ENCODE measurements around the gene USP6NL. TPM values are rescaled to one million over a fixed set of nuclear protein-coding genes. Genes with fewer than 3 reads are reported as not detected.

USP6NL gene
- total RNA-seq, result 10 to 100 TPM; 13.2 to 24.6 (median 19.4) TPM

- TF ChIP-seq CTCF (IDR thresholded peaks at IDR 0.05; ENCODE audit: low read depth), result no peak
These were observed at the start of gene USP6NL for GRCh38 chr10:11611248-11612020. TSS of gene USP6NL (minus strand) at chr10:11611650. CDS start at chr10:11597634, 14,016 bp downstream.

GRCh38 chr10:11658801-11659368 lies 47.4 kb upstream of the USP6NL start:
- TF ChIP-seq CTCF (IDR thresholded peaks at IDR 0.05; ENCODE audit: low read depth), result no peak

DNA sequence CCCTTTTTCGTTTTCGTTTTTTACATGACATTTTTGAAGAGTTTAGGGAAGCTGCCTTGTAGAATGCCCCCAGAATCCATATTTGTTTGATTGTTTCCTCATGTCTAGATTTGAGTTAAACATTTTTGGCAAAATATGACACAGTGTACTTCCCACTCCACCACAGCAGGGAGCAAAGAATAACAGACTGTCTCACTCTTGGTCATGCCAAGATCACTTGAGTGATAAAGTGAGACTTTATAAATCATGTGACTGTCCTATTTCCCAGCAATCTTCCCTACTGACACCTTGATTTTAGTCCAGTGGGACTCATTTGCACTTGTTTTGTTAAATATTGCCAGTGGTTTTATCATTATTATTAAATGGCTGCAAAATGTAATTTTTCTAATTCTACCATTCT lies 44.4 kb upstream of the USP6NL start:
- TF ChIP-seq CTCF (IDR thresholded peaks at IDR 0.05; ENCODE audit: low read depth), result no peak

GRCh38 chr10:11654659-11655058 lies 43.2 kb upstream of the USP6NL start:
- TF ChIP-seq CTCF (IDR thresholded peaks at IDR 0.05; ENCODE audit: low read depth), result no peak

DNA sequence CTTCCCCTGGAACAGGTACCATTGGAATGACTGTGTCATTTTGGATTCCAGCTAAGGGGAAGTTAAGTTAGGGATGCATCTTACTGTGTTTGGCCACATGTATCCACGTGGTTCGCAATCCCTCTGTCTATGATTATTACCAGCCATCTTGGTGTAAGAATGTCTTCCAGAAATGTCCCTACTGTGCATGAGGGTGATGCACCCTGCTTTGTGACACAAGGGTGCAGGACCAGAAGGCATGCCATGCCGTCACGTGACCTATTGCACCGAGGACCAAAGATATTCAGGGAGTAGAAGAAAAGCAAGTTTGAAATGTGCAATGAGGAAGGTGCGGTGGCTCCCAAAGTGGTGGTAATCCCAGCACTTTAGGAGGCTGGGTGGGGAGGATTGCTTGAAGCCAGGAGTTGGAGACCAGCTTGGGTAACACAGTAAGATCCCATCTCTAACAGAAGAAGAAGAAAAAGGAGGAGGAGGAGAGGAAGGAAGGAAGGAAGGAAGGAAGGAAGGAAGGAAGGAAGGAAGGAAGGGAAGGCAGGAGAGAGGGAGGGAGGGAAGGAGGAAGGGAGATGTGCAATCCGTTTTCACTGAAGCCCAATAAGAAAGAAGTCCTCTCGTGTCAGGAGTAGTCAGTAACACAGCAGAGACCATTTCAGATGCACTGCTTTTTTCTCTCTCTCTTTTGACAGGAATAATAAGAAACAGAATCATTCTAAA lies 42.5 kb upstream of the USP6NL start:
- TF ChIP-seq CTCF (IDR thresholded peaks at IDR 0.05; ENCODE audit: low read depth), result no peak

DNA sequence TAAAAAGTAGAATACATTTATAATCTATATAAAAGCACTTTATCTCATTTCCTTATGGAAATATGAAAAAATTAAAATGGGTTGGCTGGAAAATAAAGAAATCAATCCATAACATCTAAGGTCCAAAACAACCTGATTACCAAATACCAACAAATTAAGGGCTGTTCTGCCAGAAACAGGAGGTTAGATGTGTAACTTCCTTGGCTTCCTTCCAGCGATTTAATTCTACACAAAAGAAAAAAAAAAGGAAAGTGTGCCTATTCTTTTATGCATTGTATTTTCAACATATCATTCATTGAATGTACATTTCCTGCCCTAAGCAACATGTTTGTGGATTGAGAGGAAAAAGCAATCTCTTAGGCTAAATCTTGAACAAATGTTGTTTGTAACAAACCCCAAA lies 36.2 kb upstream of the USP6NL start:
- no peak for TF ChIP-seq CTCF (IDR thresholded peaks at IDR 0.05; ENCODE audit: low read depth)

DNA sequence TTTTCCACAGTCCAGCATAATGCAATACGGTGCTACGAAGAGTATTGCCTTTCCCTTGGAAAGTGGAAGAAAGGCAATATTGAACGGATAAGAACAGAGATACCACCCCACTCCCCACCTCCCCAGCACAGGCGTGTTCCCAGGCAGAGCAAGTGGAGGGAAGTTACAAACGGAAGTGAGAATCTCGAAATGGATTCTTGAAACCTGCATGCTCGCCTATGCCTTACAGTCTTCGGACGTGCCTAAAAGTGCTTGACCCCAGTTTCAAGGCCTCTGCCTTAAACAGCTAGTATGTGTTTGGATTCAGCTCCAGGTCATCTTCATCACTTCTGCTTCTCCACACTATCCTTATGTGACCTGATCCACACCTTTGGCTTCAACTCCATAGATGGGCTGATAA lies 35.0 kb upstream of the USP6NL start:
- TF ChIP-seq CTCF (IDR thresholded peaks at IDR 0.05; ENCODE audit: low read depth), result no peak
